Stimulated activated memory B cell treated with anti-CD40 and anti-IgM and Interleukin-4, amounts not matched to agents 10 μg/mL and 1 μg/mL and 100 μg/mL, for 72 hours (primary cell): ENCODE measurements around the gene SERPINB2.
"Not testable (repeated sequence)": the region's sequence is repeated elsewhere in the genome, so short reads cannot be mapped to it uniquely, and the experiment has no call there.

Experiments
- ATAC-seq: fragments of 150-1000 bp; cut with Tn5 transposase; 2 replicates; pipeline ENCODE4 v1.10.0; 2021
- H3K27ac Mint-ChIP-seq: one replicate; pipeline ENCODE4 v1.8.0; 2022; ENCODE audit warnings: mild to moderate bottlenecking, mixed read lengths
- H3K27me3 Mint-ChIP-seq: one replicate; pipeline ENCODE4 v1.8.0; 2022; ENCODE audit warnings: mixed read lengths
- H3K36me3 Mint-ChIP-seq: one replicate; pipeline ENCODE4 v1.8.0; 2022; ENCODE audit warnings: mixed read lengths
- H3K4me1 Mint-ChIP-seq: one replicate; pipeline ENCODE4 v1.8.0; 2022; ENCODE audit warnings: mixed read lengths
- H3K4me3 Mint-ChIP-seq: one replicate; pipeline ENCODE4 v1.8.0; 2022; ENCODE audit warnings: mild to moderate bottlenecking, moderate library complexity, mixed read lengths
- H3K9me3 Mint-ChIP-seq: one replicate; pipeline ENCODE4 v1.8.0; 2022; ENCODE audit warnings: mixed read lengths

The SERPINB2 gene

DNA sequence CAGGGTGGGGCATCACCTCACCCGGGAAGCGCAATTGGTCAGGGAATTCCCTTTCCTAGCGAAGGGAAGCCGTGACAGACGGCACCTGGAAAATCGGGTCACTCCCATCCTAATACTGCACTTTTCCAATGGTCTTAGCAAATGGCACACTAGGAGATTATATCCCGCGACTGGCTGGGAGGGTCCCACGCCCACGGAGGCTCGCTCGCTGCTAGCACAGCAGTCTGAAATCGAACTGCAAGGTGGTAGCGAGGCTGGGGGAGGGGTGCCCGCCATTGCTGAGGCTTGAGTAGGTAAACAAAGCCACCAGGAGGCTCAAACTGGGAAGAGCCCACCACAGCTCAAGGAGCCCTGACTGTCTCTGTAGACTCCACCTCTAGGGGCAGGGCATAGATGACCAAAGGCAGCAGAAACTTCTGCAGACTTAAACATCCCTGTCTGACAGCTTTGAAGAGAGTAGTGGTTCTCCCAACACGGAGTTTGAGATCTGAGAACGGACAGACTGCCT, 53.1 kb downstream of the SERPINB2 start:
- H3K27me3 Mint-ChIP-seq, result peaks cover 40% of the 10 kb centered on the region
- H3K4me3 Mint-ChIP-seq, H3K27ac Mint-ChIP-seq, H3K9me3 Mint-ChIP-seq, H3K4me1 Mint-ChIP-seq, ATAC-seq, H3K36me3 Mint-ChIP-seq: not testable (repeated sequence)

DNA sequence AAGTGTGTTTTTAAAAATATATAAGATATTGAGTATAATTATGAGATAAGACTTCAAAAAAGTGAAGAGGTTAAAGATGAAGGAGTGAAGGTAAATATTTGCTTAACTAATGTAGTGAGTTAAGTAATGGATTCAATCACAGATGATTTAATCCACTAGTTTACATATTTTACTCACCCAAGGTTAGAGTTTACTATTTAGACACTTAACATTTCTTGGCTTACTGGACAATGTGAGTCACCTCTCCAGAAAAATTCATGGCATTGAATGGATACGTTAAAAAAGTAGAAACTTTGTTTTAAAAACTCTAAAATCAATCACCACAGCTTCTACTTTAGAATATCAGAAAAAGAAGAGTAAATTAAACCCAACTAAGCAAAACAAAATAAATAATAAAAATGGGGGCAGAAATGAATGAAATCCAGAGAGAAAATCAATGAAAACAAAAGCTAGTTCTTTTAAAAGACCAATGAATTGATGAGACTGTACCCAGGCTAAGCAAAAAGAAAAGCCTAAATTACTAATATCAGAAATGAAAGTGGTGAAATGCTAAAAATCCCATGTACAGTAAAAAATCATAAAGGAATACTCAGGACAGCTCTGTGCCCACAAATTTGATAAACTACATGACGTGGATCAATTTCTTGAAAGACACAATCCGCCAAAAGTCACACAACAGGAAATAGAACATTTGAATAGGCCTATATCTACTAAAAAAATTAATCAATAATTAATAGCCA, 59.7 kb downstream of the SERPINB2 start:
- H3K27me3 Mint-ChIP-seq, result peaks cover 27% of the 10 kb centered on the region
- peaks cover 4% of the 10 kb centered on the region for H3K9me3 Mint-ChIP-seq
- no peak overlapping the region for H3K27ac Mint-ChIP-seq
- no peaks in the 10 kb centered on the region for H3K36me3 Mint-ChIP-seq
- no peak for ATAC-seq
- no peak overlapping the region for H3K4me3 Mint-ChIP-seq
- H3K4me1 Mint-ChIP-seq, result peaks cover 29% of the 10 kb centered on the region

DNA sequence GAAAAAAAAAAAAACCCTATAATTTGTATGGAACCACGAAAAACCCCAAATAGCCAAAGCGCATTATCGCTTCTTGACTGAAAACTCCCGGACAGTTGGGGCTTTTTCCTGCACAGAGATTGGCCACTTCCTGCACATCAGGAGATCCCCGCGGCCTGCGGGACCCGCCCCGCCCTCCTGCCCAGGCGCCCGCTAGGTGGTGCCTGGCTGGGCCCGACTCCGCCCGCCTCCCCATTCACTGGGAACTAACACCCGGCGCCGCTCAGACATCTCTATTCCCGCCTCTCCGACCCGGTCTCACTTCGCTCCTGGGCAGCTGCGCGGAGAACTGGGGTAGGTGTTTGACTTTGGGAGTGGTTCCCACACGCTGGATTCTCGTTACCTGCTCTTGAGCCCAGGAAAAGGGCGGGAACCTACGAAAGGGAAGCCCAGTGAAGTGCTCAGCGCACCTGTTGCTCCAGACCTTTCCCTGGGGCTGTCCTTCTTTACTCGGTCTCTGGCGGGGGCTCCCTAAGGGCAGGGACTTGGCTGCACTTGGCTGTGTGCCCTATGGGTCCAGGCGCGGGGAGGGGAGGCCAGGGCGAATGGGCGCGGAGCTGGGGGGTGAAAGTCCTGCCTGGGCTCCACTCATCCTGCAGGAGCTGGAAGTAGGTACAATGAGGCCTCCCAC, 61.7 kb downstream of the SERPINB2 start, which contains the start of gene HMSD:
HMSD (plus strand) TSS at position 234 of the 670 bp plus-strand sequence. CDS start 4,155 bp downstream, outside the sequence.
- no peaks in the 10 kb centered on the region for H3K36me3 Mint-ChIP-seq
- peak within 1 kb of the TSS; percentile 68 for H3K27ac Mint-ChIP-seq
- H3K9me3 Mint-ChIP-seq, result peaks cover 4% of the 10 kb centered on the region
- peaks cover 8% of the 10 kb centered on the region for H3K27me3 Mint-ChIP-seq
- peak within 1 kb of the TSS; percentile 89 for H3K4me3 Mint-ChIP-seq
- peak; percentile 95 for ATAC-seq
- H3K4me1 Mint-ChIP-seq, result peaks cover 29% of the 10 kb centered on the region

DNA sequence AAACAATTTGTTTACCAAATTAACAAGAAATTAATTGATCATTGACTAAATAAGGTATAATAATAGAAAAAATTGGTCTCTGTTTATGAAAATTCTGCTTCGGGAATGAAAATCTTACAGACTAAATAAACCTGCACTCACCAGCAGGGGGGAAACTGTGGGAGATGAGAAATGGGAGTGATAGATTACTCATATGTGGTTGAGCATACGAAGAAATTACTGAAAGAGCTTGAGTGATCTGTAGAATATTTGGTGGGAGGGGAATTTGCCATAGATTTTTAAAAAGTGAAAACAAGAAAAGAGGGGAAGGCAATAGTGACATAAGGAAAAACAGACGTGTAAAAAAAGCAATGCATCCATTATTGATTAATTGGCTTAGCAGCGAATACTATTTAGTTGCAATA, 63.8 kb downstream of the SERPINB2 start:
- Mint-ChIP-seq H3K27ac (no peak overlapping the region), H3K4me1 (peaks cover 29% of the 10 kb centered on the region), H3K27me3 (peaks cover 12% of the 10 kb centered on the region), H3K9me3 (peaks cover 4% of the 10 kb centered on the region), H3K36me3 (no peaks in the 10 kb centered on the region), H3K4me3 (peak overlapping the region; percentile 0)
- ATAC-seq, result no peak
